Left ventricle myocardium superior (tissue), 1 donor: ENCODE results near the gene TUBB3. TPM values are rescaled to one million over a fixed set of nuclear protein-coding genes. Genes with fewer than 3 reads are reported as not detected.

ENCODE experiments used
- ATAC-seq: fragments of 200-7000 bp; cut with Tn5 transposase; one replicate; pipeline ENCODE4 v1.9.1; 2020; ENCODE audit warnings: mild to moderate bottlenecking, moderate library complexity
- DNase-seq: peaks from one replicate; pipeline ENCODE4 v3.0.0-alpha.2; 2020
- intact Hi-C: fragments of 100-400 bp; cut with micrococcal nuclease; formaldehyde crosslinking; loops from one replicate; pipeline ENCODE4 v1.11.0; 2022
- total RNA-seq: library from RNA; stranded (reverse); fragmentation: NEBNext Ultra II Directional; extraction: Animal tissue kit (Norgen Biotek cat#: 25700); gene quantifications from one replicate; pipeline ENCODE4 v1.2.1, GENCODE V29; 2021
- donor health status: DM: no; HTN: yes; CAD: no; lungs with severe emphysema.

Gene TUBB3
- total RNA-seq, 1 donor from 2014 or later = 1.8 TPM

- ATAC-seq (no peak), DNase-seq (no peak)
- intact Hi-C loops = no loop called here
Observed at GRCh38 chr16:89899879-89900481, 23.2 kb upstream of the TUBB3 start.

- DNase-seq (no peak), ATAC-seq (no peak)
- intact Hi-C loops = no loop called here
Observed at GRCh38 chr16:89900885-89901284, 22.3 kb upstream of the TUBB3 start.

- ATAC-seq (no peak), DNase-seq (no peak)
- intact Hi-C loops = no loop called here
Observed at GRCh38 chr16:89902980-89903379, 20.2 kb upstream of the TUBB3 start.

DNA sequence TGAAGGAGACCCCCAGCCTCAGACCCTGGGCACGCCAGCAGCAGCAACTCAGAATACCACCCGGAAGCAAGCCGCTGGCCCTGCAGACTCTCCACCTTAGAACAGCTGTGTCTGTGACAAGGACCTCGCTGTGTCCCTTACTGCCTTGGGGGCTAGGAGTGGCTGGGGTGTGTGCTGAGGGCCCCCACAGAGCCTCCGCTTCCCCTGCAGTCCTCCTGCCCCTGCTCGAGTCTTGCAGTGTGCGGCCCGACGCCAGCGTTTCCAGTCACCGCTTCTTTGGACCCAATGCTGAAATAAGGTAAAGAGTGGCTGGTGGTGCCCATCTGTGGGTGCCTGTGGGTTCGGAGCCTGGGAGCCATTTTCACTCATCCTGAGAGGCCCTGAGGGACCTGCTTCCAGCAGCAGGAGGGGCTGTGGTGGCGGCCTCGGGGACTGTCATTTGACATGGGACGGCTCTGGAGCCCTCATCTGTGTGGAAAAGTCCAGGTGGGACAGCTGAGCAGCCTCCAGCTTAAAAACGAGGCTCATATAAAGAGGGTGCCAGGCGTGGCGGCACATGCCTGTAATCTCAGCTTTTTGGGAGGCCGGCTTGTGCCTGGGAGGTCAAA, 19.1 kb upstream of the TUBB3 start:
- DNase-seq (peak; percentile 22), ATAC-seq (no peak)
- intact Hi-C loops = no loop called here

DNA sequence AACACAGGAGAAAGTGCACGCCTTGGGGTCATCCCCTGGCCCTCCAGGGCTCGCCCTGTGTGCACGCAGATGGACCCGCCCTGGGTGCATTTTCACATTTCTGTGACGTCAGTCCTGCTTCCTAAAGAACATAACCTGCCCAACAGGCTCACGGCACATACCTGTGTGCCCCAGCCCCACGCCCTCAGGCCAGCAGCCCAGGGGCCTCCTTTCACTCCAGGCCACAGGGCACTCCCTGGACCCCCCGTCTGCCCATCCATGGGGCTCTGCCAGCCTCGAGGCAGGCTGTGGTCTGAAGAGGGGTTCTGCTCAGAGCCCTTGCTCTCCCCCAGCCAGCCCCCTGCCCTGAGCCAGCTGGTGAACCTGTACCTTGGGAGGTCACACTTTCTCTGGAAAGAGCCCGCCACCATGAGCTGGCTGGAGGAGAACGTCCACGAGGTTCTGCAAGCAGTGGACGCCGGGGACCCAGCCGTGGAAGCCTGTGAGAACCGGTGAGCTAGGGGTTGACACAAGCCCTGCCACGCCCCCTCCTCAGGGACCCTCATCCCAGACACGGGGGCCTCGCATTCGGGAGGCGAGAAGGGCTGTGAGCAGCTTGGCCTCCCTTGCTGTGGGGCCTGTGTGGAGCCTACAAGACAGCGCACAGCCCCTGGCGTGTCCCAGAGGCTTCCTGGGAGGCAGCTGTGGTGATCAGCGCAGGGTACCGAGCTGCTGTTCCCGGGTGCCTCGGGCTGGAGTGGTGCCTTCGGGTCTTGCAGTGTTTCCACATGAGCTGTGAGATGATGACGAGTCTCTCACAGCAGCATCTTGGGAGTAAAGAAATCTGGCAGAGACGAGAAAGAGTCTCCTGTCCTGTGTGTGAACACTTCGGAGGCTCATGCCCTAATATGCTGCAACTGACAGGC, 18.3 kb upstream of the TUBB3 start:
- intact Hi-C loops = no loop called here
- DNase-seq (no peak), ATAC-seq (no peak)

DNA sequence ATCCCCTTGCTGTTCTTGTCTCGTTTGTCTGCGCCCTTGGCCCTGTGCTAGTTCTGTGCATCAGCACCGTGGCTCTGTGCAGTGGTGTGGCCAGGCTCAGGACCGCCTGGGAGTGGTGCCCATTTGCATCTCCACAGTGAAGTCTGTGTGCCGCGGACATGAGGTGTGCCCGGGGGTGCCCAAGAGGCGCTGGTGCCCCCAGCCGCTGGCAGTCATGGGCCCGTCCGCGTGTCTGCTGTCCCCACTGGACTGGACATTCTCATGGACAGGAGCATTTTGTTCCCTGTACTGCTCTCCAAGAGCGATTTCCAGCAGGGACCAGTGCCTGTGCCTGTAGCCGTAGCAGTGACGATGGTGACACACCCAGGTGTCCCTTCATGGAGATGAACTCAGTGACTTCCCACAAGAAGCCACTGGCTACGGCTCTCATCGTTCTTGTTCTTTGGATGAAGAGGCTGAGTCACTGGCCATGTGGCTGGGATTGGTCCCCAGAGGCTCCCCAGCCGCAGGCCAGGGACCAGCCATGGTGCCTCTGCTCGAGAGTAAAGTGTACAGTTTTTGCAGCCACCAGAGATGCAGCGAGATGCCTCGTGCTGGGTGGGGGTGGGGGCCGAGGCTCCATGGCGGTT, 17.5 kb upstream of the TUBB3 start:
- intact Hi-C loops = no loop called here
- no peak for DNase-seq
- ATAC-seq = no peak

GRCh38 chr16:89906140-89907025, 16.8 kb upstream of the TUBB3 start:
- intact Hi-C loops = no loop called here
- ATAC-seq = no peak
- peak; percentile 21 for DNase-seq

DNA sequence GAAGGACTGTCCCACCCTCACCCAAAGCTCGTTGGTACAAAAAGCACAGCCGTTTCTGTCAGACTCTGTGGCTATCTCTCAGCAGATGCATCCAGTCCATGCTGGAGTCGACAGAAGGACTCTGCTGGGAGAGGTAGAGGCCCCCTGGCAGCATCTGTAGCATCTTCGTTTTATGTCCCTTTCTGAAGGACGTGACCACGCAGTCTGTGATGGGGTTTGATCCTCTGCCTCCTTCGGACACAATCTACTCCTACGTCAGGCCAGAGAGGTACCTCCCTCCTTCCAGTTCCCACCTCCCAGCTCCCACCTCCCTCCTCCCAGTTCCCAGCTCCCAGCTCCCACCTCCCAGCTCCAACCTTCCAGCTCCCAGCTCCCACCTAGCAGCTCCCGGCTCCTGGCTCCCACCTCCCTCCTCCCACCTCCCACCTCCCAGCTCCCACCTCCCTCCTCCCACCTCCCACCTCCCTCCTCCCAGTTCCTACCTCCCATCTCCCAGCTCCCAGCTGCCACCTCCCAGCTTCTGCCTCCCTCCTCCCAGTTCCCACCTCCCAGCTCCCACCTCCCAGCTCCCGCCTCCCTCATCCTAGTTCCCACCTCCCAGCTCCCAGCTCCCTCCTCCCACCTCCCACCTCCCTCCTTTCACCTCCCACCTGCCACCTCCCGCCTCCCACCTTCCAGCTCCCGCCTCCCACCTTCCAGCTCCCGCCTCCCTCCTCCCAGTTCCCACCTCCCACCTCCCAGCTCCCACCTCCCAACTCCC, 15.9 kb upstream of the TUBB3 start:
- DNase-seq = no peak
- intact Hi-C loops = no loop called here
- ATAC-seq = no peak

DNA sequence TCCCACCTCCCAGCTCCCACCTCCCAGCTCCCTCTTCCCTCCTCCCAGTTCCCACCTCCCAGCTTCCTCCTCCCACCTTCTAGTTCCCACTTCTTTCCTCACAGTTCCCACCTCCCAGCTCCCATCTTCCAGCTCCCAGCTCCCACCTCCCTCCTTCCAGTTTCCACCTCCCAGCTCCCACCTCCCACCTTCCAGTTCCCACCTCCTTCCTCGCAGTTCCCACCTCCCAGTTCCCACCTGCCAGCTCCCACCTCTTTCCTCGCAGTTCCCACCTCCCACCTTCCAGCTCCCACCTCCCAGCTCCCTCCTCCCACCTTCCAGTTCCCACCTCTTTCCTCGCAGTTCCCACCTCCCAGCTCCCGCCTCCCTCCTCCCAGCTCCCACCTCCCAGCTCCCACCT, 14.9 kb upstream of the TUBB3 start:
- intact Hi-C loops = no loop called here
- no peak for DNase-seq

DNA sequence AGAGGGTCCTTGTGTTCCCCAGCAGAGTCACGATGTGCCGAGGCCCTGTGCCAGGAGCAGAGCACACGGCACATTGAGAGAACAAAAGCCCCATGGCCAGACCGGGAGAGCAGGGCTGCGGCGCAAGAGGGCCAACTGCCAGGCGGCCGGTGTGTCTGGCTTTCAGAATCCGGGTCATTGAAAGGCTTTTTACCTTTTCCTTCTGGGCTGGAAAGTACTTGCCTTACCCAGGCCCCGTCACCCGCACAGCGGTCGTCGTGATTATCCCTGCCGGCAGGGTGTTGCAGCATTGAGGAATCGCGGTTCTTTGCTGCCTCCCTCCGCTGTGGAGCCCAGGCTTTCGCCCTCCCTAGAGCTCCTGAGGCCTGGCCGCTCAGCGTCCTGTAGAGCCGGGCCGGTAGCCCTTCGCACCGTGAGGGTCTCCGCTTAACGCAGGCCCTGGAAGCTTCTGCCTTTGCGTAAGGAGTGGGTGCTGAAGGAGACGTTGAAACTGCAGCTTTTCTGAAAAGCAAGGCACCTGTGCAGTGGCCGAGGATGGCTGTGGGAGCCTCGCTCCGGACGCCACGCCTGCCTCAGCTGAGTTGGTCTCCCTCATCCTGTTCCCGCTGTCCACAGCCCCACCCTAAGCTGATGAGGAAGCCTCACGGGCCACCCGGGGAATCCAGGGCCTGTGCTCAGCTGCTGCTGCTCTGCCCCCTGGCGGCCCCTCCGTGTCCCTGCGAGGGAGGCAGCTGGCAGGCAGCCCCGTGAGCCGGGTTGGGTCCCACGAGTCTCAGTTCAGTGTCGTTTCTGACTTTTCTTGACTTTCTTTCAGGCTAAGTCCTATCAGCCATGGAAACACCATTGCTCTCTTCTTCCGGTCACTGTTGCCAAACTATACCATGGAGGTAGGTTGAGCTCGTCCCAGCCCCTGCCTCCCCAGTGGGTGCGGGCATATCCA, 13.1 kb upstream of the TUBB3 start:
- ATAC-seq (peak; percentile 84), DNase-seq (peak; percentile 90)

More for the DNA sequence above, 14.9 kb upstream of the TUBB3 start:
- no peak for ATAC-seq

GRCh38 chr16:89910717-89911354, 12.3 kb upstream of the TUBB3 start:
- intact Hi-C loops = no loop called here
- DNase-seq (no peak), ATAC-seq (peak; percentile 4)

More for the DNA sequence above, 13.1 kb upstream of the TUBB3 start:
- intact Hi-C loops = no loop called here

DNA sequence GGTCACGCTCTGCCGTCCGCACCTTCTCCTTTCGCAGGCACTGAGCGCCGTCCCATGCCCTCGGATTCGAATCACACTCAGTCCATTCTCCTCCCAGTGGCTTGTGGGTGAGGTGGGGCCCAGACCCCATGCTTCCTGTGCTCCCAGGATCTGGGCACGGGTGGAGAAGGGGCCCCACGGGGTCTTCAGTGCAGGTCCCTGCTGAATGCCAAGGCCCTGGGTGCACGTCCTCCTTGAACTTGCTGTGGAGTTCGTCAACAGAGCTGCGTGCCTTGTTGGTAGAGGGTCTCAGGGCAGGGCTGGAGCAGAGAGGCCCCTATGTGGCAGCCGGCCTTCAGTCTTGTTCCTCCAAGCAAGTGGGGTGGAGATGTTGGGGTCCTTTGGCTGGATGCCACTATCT, 11.8 kb upstream of the TUBB3 start:
- DNase-seq = no peak
- intact Hi-C loops = no loop called here
- ATAC-seq = no peak

- ATAC-seq (no peak), DNase-seq (no peak)
- intact Hi-C loops = no loop called here
Observed at GRCh38 chr16:89912143-89912542, 11.0 kb upstream of the TUBB3 start.

DNA sequence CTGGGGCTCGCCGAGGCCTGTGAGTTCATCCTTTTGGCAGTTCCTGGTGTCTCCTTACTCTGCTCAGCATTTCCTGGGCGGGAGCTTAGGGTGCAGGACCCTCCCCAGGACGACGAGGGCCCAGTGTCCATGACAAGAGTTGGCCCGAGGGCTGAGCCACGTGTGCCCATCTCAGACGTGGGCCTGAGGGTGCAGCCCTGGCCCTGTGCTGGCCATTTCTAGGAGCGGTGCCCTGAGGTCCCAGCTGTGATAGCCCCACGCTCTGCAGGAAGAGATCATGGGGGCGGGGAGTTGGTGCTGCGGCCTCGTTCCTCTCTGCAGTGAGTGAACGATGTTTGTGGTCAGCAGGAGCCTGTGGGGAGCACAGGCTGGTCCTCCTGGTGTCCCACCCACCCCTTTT, 10.5 kb upstream of the TUBB3 start:
- ATAC-seq (no peak), DNase-seq (no peak)
- intact Hi-C loops = no loop called here

GRCh38 chr16:89913408-89914387, 9.4 kb upstream of the TUBB3 start:
- intact Hi-C loops = no loop called here
- no peak for DNase-seq
- no peak for ATAC-seq
